Endodermal cell (in vitro differentiated cells): ENCODE results near the gene TM4SF18. TPM values are rescaled to one million over a fixed set of nuclear protein-coding genes. Genes with fewer than 3 reads are reported as not detected.

Experiments
- DNase-seq: peaks from one replicate; pipeline ENCODE4 v3.0.0-alpha.2; 2017
- H3K27ac ChIP-seq: 2 replicates; pipeline ENCODE4 v1.5.1; 2013; ENCODE audit warnings: mild to moderate bottlenecking, low read depth, low read length, moderate library complexity
- H3K27me3 ChIP-seq: 2 replicates; pipeline ENCODE4 v1.6.1; 2013; ENCODE audit warnings: mild to moderate bottlenecking, low read length, moderate library complexity; ENCODE audit not compliant: insufficient read depth, control insufficient read depth, poor library complexity, severe bottlenecking
- H3K36me3 ChIP-seq: 2 replicates; pipeline ENCODE4 v1.7.0; 2013; ENCODE audit warnings: mild to moderate bottlenecking, low read length, moderate library complexity; ENCODE audit not compliant: control insufficient read depth, insufficient read depth
- H3K4me1 ChIP-seq: one replicate; pipeline ENCODE4 v1.7.0; 2013; ENCODE audit warnings: low read length; ENCODE audit not compliant: control insufficient read depth, insufficient read depth
- H3K4me3 ChIP-seq: 2 replicates; pipeline ENCODE4 v1.5.1; 2013; ENCODE audit warnings: mild to moderate bottlenecking, low read length, moderate library complexity
- H3K9ac ChIP-seq: 2 replicates; pipeline ENCODE4 v1.6.1; 2013; ENCODE audit warnings: mild to moderate bottlenecking, low read length, moderate library complexity; ENCODE audit not compliant: poor library complexity, severe bottlenecking; ENCODE audit errors: extremely low read depth
- H3K9me3 ChIP-seq: 2 replicates; pipeline ENCODE4 v1.6.1; 2013; ENCODE audit warnings: mild to moderate bottlenecking, low read length, moderate library complexity; ENCODE audit not compliant: control insufficient read depth
- H3K27ac Mint-ChIP-seq: 2 replicates; pipeline ENCODE4 v1.8.0; 2020; ENCODE audit warnings: mixed read lengths
- H3K27me3 Mint-ChIP-seq: 2 replicates; pipeline ENCODE4 v1.8.0; 2021; ENCODE audit warnings: mild to moderate bottlenecking, mixed read lengths; ENCODE audit not compliant: insufficient read depth
- H3K36me3 Mint-ChIP-seq: 2 replicates; pipeline ENCODE4 v1.8.0; 2020; ENCODE audit warnings: low read depth, mixed read lengths
- H3K4me1 Mint-ChIP-seq: 2 replicates; pipeline ENCODE4 v1.8.0; 2020; ENCODE audit warnings: mixed read lengths
- H3K4me3 Mint-ChIP-seq: 2 replicates; pipeline ENCODE4 v1.8.0; 2020; ENCODE audit warnings: mild to moderate bottlenecking, moderate library complexity, mixed read lengths
- H3K9me3 Mint-ChIP-seq: 2 replicates; pipeline ENCODE4 v1.8.0; 2020; ENCODE audit warnings: mild to moderate bottlenecking, mixed read lengths
- CTCF ChIP-seq: fragments of 200-600 bp; sonication (generic); conservative IDR thresholded peaks from 2 replicates; pipeline ENCODE4 v1.5.0; 2021; ENCODE audit warnings: antibody characterized with exemption, mild to moderate bottlenecking
- WGBS, 2 experiments: methylation state at CpG; one replicate each; pipeline versions ENCODE4 v1.1.5 to v1.1.7; 2013; ENCODE audit warnings: missing lambda C conversion rate in 2 of 2, mixed read lengths in 1 of 2; ENCODE audit not compliant: insufficient coverage in 1 of 2, insufficient read length in 1 of 2; 5-methylcytosine and 5-hydroxymethylcytosine counted together
- total RNA-seq, 2 donors: library from RNA; stranded (reverse); fragmentation: NEBNext Ultra II Directional in 1 of 2; extraction: Animal tissue kit (Norgen Biotek cat#: 25700) in 1 of 2; gene quantifications; 2 replicates in 1 of 2; 3 replicates in 1 of 2; pipeline ENCODE4 v1.2.1, GENCODE V29; 2021

The TM4SF18 gene
- total RNA-seq, 2 donors from 2014 or later, result 0.58 to 0.62 TPM

DNA sequence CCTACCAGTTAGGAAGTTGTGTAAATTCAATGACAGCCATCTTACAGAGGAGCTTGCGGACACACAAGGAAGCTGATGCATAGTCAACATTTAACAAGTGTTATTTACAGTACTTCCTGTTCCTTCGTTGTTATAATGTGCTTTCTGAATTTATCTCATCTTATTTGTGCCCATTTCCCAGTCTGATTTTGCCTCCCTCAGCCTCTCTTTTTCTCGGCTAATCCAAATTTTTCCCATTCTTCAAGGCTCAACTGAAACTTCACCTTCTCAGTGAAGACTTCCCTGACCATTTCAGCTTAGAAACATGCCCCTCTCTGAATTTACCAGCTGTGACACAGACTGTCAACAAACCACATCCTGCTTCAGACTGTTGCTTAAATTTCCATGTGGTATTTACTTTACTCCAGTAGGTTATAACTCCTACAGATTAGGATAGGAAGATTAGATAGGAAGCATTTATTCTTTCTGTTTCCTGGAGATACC, 56.1 kb downstream of the TM4SF18 start:
- Histone ChIP-seq H3K27ac (no peak overlapping the region), H3K36me3 (no peaks in the 10 kb centered on the region), H3K27me3 (no peaks in the 10 kb centered on the region), H3K4me1 (peaks cover 15% of the 10 kb centered on the region), H3K9ac (no peak overlapping the region), H3K9me3 (no peaks in the 10 kb centered on the region), H3K4me3 (no peak overlapping the region)
- no peak for DNase-seq
- Mint-ChIP-seq H3K27me3 (no peaks in the 10 kb centered on the region), H3K9me3 (no peaks in the 10 kb centered on the region), H3K4me3 (no peak overlapping the region), H3K27ac (no peak overlapping the region), H3K36me3 (no peaks in the 10 kb centered on the region), H3K4me1 (peaks cover 48% of the 10 kb centered on the region)
- no peak for TF ChIP-seq CTCF
- WGBS, 2 experiments, result 94 to 100% methylated on average over 3 of the region's 3 CpGs

DNA sequence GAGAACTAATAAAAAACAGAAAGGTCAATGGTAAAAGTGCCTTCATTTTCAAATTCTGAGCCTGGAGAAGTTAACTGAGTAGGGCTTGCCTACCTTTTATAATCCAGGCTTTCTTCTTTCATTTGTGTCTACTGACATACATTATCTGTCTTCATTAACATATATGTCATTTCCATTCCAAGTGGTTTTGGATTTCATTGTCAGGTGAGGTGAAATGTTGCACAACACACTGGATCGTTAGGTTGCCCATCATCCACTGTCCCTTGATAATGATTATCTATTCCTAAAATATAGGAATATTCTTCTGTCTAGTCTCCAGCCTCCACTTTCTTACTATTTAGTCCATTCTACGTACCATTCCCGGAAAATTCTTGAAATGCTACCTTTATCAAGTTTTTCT, 56.8 kb downstream of the TM4SF18 start:
- Mint-ChIP-seq H3K36me3 (no peaks in the 10 kb centered on the region), H3K4me1 (peaks cover 43% of the 10 kb centered on the region), H3K4me3 (no peak overlapping the region), H3K27me3 (no peaks in the 10 kb centered on the region), H3K9me3 (no peaks in the 10 kb centered on the region), H3K27ac (no peak overlapping the region)
- Histone ChIP-seq H3K9me3 (no peaks in the 10 kb centered on the region), H3K4me1 (peaks cover 11% of the 10 kb centered on the region), H3K4me3 (no peak overlapping the region), H3K27me3 (no peaks in the 10 kb centered on the region), H3K36me3 (no peaks in the 10 kb centered on the region), H3K27ac (no peak overlapping the region), H3K9ac (no peak overlapping the region)
- WGBS, 2 experiments, result 97% methylated on average over 3 of the region's 3 CpGs; no CpG with 5 or more reads in 1 of the 2 experiments
- no peak for TF ChIP-seq CTCF
- DNase-seq, result no peak

DNA sequence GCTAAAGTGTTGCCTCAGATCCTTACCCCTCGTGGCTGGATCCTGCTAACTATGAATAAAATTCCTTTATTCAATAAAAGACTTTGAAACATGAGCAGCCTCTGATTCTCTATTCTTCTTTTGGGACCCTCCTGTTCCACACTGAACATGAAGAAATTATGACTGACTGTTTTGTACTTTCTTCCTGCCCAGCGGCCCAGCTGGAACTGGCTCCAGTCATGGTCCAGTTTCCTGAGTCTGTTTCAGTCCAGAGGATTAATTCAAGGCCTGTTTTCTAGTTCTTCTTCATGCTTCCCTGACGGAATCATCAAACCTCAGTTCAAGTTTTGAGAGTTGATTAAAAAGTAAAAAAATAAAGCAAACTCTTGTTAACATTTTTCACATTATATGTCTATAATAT, 59.2 kb downstream of the TM4SF18 start:
- no peaks in the 10 kb centered on the region for H3K36me3 ChIP-seq

More for the DNA sequence above, 59.2 kb downstream of the TM4SF18 start:
- H3K27ac ChIP-seq, result no peak overlapping the region
- peaks cover 23% of the 10 kb centered on the region for H3K4me1 Mint-ChIP-seq
- no peak for DNase-seq
- WGBS, 2 experiments, result 90 to 92% methylated on average over 2 to 3 of the region's 3 CpGs
- no peak overlapping the region for H3K4me3 ChIP-seq
- TF ChIP-seq CTCF, result no peak
- no peaks in the 10 kb centered on the region for H3K9me3 Mint-ChIP-seq
- H3K9ac ChIP-seq, result no peak overlapping the region
- H3K4me3 Mint-ChIP-seq, result no peak overlapping the region
- H3K27ac Mint-ChIP-seq, result no peak overlapping the region
- no peaks in the 10 kb centered on the region for H3K36me3 Mint-ChIP-seq
- H3K4me1 ChIP-seq, result peaks cover 3% of the 10 kb centered on the region
- no peaks in the 10 kb centered on the region for H3K27me3 Mint-ChIP-seq
- H3K9me3 ChIP-seq, result no peaks in the 10 kb centered on the region
- no peaks in the 10 kb centered on the region for H3K27me3 ChIP-seq
